Activated gamma-delta T cell treated with anti-CD3 and anti-CD28 coated beads, Interleukin-2, amount 50 U/mL, for 16 hours (primary cell): ENCODE data around the gene ID4.
"Not testable (repeated sequence)": the region's sequence is repeated elsewhere in the genome, so short reads cannot be mapped to it uniquely, and the experiment has no call there.

Experiments
- DNase-seq: peaks from one replicate; pipeline ENCODE4 v3.0.0-alpha.2; 2020; ENCODE audit warnings: low read depth

The ID4 gene

DNA sequence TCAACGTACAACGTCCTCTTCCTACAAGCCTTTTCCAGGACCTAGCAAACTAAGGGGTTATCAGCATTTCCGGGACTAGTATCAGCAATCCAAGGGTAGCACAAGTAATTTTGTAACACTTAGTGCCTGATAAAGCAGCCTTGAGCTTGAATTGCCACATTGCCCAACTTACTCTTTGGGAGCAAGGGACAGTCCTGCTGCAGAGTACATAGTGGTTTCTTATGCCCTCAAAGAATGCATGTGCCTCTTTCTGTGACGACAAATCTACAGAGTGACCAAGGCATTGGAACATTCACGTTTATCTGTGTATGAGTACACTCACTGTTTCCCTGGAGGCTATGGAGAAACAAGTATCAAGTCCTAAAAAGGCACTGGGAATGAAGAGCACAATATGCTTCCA lies 3.2 kb upstream of the ID4 start:
- no peak for DNase-seq

DNA sequence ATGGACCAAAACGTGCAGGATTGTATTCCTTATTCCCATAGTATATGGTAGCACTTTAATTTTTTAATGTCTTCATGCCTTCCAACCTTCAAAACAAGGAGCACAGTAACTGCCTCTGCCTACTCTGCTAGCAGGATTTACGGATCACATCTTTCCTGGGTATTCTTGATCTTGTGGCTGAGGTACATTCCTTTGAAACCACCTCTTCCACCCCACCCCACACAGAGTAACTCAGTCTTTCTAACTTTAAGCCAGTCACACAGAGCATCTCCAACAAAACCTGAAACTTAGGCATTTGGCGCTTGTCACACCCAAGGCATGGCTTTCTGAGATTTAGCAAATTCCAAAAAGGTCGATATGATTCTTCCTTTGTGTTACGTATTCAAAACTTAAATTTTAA lies 2.3 kb upstream of the ID4 start:
- no peak for DNase-seq

DNA sequence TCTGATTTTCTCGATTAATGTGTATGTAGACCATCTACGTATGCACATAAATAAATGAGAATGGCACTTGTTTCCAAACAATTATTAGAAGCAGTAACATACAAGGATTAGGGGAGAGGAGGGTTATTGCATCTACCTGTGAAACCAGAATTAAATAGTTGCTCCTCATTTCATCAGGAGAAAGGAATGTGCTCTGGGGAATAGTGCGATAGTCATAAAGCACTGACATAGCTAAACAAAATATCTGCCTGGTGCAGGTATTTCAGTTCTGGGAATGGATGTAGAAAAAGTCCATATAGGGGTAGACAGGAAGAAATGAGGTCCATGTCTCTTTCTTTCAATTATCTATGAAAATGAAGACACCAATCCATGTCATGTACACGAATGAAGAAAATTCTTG lies 1.6 kb upstream of the ID4 start:
- DNase-seq, result no peak

DNA sequence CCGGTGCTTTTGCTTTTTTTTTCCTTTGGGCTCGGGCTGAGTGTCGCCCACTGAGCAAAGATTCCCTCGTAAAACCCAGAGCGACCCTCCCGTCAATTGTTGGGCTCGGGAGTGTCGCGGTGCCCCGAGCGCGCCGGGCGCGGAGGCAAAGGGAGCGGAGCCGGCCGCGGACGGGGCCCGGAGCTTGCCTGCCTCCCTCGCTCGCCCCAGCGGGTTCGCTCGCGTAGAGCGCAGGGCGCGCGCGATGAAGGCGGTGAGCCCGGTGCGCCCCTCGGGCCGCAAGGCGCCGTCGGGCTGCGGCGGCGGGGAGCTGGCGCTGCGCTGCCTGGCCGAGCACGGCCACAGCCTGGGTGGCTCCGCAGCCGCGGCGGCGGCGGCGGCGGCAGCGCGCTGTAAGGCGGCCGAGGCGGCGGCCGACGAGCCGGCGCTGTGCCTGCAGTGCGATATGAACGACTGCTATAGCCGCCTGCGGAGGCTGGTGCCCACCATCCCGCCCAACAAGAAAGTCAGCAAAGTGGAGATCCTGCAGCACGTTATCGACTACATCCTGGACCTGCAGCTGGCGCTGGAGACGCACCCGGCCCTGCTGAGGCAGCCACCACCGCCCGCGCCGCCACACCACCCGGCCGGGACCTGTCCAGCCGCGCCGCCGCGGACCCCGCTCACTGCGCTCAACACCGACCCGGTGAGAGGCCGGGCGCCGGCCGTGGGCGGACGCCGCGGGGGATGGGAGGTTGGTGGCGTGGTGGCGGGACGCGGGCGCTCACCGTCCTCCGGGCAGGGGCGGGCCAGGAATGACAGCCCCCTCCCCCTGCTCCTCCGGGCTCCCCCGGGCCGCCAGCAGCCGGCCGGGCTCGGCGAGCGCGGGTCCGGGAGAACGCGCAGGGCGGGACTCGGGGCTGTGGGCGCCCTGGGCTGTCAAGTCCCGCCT lies 606 bp downstream of the ID4 start:
- DNase-seq, result no peak

DNA sequence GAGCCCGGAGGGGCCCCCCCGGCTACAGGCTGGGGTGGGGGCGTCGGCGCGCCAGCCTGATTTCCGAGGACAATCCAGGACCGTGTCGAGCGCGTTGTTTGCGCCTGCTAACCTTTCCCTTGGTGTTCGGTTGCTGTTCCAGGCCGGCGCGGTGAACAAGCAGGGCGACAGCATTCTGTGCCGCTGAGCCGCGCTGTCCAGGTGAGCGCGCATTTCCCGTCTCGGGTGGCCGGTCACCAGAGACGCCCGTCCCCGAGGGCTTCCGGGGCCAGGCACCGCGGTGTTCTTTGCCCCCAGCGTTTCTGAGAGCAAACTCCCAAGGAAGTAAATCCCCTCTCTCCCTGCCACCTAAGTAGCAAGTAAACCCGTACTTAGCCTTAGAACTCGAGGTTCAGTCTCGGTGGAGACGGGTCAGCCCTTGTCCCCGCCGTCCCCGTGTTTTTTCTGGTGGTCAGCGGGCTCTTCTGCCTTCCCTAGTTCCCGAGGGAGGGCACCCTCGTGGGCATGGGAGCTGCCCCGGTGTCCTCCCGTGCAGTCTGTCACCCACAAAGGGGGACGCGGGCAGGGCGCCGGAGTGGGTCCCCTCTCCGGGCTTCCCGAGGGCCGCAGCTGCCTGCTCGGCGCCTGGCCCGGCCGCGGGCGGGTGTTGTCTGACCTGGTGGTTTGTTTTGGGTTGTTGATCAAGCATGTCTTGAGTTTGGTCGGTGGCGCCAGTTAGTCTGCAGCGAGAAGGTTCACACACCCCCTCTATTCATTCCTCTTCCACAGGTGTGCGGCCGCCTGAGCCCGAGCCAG lies 1.5 kb downstream of the ID4 start:
- no peak for DNase-seq

DNA sequence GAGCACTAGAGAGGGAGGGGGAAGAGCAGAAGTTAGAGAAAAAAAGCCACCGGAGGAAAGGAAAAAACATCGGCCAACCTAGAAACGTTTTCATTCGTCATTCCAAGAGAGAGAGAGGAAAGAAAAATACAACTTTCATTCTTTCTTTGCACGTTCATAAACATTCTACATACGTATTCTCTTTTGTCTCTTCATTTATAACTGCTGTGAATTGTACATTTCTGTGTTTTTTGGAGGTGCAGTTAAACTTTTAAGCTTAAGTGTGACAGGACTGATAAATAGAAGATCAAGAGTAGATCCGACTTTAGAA lies 2.0 kb downstream of the ID4 start:
- DNase-seq, result no peak

DNA sequence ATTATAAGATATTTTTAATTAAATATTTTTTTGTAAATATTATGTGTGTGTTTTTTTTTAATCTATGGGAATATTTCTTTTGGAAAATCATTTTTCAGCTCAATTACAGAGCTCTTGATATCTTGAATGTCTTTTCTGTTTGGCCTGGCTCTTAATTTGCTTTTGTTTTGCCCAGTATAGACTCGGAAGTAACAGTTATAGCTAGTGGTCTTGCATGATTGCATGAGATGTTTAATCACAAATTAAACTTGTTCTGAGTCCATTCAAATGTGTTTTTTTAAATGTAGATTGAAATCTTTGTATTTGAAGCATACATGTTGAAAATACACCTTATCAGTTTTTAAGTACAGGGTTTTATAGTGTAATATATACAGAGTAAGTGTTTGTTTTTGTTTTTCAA lies 2.6 kb downstream of the ID4 start:
- DNase-seq, result no peak

DNA sequence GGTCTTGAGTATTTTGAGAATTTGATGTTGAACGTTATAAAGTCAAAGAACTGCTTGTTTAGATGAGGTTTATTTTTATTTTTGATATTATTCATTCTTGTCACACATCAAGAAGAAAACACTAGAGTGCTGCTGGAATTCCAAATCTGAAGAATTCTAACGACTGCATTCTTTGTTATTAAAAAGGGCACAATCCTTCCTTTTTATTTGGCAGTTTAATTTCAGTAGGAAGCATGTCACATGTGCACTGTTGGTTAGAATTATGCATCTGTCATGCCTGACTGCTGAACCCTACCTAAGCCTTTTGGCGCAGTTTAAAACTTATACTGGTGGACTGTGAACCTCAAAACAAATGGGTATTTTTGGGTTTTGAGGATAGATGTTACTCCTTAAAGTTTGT lies 4.0 kb downstream of the ID4 start:
- no peak for DNase-seq

DNA sequence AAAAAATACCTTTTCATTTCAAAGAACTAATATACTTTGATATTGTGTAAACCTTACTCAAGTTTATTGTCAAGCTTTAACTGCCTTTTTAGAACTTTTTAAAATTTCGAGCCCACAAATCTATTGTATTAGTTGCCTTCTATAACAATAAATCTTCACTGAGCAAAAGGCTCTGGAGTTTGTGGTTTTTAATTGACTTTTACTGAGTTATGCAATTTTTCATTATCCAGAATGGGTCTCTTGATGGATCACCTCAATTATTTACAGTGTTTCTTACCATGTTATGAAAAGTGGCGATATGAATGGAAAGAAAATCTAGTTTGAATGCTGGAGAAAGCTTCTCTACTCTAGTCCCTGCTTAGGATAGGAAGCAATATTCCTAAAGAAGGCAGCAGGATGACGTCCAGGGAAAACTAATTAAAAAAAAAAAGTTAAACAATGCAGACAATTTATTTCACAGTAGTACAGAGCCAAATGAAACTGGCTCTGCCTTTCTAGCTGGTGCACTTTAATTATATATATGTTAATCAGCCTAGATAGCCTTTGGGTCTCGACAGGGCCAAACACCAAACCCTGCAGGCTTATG lies 5.0 kb downstream of the ID4 start:
- no peak for DNase-seq

DNA sequence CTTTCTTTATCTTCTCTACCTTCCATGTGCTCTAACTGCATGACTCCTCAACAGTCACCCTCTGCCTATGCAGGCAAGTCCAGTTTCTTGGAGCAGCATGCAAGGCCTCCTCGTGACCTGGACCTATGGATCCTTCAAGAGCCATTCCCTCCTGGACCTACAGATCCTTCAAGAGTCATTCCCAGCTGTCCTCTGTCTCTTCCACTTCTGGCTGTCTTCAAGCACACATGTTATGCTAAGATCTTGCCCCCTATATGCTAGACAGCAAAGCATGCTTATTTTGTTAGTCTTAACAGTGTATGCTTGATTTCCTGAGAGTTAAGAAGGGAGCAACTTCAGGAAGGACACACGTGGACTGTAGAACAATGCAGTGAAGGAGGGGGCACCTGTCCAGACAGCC lies 7.5 kb downstream of the ID4 start:
- no peak for DNase-seq

DNA sequence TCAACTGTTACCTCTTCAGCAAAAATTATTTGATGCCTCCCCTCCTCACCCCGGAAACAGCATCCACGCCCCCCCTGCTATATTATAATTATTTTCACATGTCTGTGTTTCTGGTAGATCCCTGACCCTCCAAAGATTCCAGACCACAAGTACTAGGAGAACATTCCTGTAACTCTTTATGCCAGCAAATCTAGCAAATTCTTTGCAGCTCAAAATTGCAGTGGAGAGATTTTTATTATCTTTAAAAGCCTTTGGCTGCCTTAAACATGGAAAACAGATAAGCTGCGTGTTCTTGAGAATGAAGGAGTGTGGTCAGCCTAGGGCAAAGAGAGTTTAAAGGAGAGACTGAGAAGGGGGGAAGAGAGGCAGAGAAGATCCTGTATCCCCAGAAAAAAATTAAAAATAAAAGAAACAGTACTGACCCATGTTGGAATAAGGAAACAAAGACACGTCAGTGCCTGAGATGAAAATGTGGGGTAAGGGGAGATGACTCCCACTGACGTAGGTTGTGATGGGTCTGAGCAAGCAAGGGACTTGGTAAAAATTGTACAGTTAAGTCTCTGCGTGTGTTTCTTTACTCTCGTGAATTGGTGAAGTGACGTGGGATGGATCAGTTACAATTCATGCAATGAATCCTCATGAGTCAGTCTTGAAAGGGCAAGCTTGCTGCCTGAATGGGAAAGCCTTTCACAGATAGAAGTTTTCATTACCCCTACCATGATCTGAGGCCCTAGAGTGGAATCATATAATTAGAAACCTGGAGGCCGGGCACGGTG lies 8.3 kb downstream of the ID4 start:
- DNase-seq, result no peak

DNA sequence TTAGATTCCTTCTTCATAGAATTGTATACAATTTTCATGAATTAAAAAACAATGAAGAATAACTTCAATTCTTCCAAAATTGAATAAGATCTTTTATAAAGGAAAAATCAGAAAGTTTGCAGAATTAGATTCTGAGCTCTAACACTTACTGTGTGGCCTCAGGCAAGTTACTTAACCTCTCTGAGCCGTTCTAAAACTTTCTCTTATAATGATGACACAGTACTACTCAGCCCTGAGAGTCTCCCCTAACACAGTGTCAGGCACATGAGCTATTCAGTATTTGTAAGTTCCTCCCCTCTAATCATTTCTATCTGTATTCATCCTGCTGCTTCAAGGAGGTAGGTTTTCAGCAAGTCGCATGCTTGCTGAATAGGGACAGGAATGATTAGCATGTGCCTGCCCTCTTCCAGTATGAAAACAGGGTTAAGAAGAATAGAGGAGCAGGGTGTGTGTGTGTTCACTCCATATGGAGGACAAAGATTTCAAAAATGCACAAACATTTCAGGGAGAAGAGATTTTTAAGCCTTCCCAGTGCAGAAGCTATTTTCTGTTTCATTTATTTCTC lies 11.4 kb downstream of the ID4 start:
- DNase-seq, result no peak

DNA sequence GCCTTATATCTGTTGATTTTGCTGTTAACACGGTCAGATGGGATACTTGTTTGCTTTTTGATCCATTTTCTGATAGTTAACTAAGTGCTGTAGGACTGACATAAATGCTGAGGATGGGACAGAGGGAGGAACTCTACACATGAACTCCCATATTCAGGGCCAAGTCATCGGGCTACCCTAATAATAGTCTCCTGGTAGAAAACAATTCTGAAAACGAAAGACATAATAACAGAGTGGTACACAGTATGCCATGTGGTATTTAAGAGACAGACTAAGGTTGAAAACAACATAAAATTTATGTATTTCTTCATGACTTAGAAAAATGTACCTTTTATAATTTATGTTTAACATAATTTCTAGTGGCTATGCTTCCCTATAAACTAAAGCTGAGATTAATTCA lies 12.0 kb downstream of the ID4 start:
- DNase-seq, result no peak

DNA sequence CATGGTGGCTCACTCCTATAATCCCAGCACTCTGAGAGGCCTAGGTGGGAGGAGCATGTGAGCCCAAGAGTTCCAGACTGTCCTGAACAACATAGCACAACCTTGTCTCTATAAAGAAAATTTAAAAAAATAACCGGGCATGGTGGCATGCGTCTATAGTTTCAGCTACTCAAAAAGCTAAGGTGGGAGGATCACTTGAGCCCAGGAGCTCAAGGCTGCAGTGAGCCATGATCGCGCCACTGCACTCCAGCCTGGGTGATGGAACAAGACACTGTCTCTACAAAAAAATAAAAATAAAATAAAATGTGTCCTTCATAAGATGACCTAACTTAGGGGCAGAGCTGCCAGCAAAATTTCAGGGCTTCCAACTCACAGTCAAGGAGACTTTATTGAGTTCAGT lies 12.6 kb downstream of the ID4 start:
- no peak for DNase-seq

DNA sequence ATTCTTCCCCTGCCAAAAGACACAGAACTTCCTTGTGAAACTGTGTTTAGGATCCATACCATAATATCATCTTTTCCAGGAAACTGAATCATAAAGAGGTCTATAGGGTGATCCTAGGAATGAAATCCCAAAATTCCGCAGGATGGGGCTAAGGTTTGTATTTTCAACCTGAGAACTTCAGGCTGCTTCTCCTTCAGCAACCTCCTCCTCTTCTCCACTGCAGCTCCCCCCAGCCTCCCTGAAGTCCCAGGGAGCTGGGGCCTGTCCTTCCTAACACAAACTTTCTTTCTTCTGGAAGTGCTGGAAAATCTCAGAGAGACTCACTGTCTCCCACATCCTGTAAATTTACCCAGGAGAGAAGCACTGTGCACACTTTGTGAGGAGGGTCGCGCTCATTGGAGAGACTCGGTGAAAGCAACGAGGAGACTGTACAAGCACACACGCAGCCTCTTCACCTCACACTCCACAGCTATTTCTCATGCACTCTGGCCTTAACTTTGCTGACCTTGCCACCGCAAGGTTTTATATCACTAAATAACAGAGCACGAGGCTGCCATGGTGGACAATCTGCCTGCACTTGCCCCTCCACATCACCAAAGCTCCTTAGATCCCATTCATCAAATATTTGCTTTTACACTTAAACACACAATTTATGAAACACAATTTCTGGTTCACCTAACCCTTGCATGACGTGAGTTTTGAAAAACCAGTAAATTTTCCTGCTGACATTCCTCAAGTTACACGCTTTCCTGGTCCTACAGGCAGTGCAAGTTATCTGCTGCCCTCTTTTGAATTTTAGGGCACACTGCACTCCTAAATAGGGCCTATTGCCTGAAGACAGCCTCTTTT lies 14.3 kb downstream of the ID4 start:
- DNase-seq, result no peak

DNA sequence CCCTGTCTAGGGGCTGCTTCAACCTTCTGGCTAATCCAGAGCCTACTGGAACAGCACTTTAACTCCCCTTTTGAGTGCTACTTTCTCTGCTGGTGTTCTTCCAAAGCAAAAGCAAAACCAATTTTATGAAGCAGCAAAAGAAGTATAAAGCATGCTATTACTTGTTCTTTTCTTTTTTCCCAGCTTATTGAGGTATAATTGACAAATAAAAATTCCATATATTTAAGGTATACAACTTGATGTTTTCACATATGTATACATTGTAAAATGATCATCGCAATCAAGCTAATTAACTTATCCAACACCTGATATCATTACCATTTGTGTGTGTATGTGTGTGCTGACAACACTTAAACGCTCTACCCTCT lies 14.9 kb downstream of the ID4 start:
- DNase-seq, result no peak

DNA sequence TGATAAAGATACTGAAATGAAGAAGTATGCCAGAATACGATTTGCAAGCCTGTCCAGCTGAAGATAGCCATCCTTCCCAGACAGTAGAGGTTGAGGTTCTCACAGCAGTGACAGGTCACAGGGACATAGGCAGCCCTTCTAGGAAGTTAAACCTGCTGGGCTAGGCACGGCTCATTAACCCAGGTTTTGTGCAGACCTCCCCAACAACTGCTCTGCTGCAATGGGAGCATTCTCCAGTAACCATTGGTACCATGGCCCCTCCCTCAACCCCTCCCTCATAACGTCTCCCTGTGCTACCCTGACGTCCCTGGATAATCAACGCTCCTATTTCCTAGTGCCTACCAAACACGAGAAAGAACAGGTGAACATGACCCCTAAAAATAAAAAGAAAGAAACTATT lies 15.8 kb downstream of the ID4 start:
- DNase-seq, result no peak

DNA sequence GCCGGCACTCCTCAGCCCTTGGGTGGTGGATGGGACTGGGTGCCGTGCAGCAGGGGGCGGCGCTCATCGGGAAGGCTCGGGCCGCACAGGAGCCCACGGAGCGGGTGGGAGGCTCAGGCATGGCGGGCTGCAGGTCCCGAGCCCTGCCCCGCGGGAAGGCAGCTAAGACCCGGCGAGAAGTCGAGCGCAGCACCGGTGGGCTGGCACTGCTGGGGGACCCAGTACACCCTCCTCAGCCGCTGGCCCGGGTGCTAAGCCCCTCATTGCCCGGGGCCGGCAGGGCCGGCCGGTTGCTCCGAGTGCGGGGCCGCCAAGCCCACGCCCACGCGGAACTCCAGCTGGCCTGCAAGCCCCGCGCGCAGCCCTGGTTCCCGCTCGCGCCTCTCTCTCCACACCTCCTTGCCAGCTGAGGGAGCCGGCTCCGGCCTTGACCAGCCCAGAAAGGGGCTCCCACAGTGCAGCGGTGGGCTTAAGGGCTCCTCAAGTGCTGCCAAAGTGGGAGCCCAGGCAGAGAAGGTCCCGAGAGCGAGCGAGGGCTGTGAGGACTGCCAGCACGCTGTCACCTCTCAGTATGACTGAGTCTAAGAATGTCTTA lies 17.3 kb downstream of the ID4 start:
- DNase-seq, result not testable (repeated sequence)

DNA sequence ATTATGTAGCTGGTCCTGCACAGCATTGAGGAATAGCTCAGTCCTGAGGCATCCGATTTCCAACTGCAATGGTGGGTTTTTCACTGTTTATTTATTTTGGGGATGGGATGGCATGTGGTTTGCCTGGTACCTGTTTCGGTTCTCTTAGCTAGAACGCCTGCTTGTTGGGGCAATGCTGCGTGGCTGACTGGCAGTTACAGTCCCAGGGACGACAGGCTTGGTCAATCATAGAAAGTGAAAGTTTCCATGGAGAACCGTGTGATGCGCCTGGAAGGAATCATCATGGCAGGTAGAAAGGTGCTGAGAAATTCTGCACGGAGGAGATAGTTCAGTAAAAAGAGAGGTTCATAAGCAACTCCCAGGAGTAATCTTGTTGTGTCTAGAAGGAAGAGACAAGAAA lies 18.4 kb downstream of the ID4 start:
- DNase-seq, result no peak

DNA sequence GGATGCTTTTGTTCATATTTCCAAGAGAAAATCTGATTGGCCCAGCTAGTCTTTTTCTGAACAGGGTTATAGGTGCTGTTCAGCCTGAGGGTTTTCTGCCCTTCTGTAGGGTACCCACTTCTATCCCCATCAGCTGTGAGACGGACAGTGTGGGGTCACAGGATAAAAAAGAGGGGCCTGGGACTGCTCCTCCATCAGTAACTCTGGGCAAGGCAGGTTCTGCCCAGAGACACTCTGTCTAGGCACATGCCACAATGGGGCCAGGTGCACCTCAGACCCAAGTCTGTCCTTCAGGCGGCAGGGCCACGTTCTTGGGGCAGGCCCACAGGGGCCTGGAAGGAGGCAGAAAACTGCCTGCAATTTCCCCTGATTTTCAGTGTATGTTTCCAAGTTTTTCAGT lies 20.0 kb downstream of the ID4 start:
- no peak for DNase-seq

DNA sequence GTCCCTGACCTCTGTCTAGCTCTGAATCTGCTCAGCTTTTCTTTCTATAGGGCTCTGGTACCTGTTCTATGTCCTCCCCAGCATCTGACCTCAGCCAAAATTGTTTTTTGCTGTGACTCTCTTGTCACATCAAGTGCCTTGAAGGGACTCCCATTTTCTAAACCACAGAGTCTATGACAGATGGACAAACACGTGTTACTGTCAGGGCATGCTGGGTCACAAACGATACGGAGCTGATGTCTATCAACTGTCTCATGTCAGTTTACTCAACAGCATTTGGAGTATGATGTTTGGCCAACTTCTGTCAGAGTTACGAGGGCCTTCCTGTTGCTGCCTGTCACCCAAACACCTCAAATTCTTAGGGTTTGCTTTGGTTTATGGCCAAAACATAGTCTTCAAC lies 20.5 kb downstream of the ID4 start:
- no peak for DNase-seq
